DND-41 (cell line): ENCODE data around the gene GPR151.

Experiments used
- ATAC-seq: fragments of 200-7000 bp; cut with Tn5 transposase; 3 replicates; pipeline ENCODE4 v1.9.1; 2021; ENCODE audit warnings: low read depth; ENCODE audit not compliant: insufficient read depth
- DNase-seq: peaks from one replicate; pipeline ENCODE4 v3.0.0-alpha.2; 2020
- H2AFZ ChIP-seq: 2 replicates; pipeline ENCODE4 v1.6.0; 2012; ENCODE audit warnings: low read depth, low read length
- H3K27ac ChIP-seq: 2 replicates; pipeline ENCODE4 v1.5.1; 2012; ENCODE audit warnings: low read length, inconsistent platforms
- H3K27me3 ChIP-seq: fragments of 200-600 bp; sonication (generic); 2 replicates; pipeline ENCODE4 v1.6.0; 2012; ENCODE audit warnings: low read length, mild to moderate bottlenecking, inconsistent platforms; ENCODE audit not compliant: insufficient read depth, poor library complexity
- H3K36me3 ChIP-seq: 2 replicates; pipeline ENCODE4 v1.5.1; 2012; ENCODE audit warnings: low read length, inconsistent platforms; ENCODE audit not compliant: insufficient read depth
- H3K4me1 ChIP-seq: 2 replicates; pipeline ENCODE4 v1.5.1; 2012; ENCODE audit warnings: mild to moderate bottlenecking, low read length; ENCODE audit not compliant: insufficient read depth
- H3K4me2 ChIP-seq: 2 replicates; pipeline ENCODE4 v1.6.0; 2012; ENCODE audit warnings: mild to moderate bottlenecking, moderate library complexity, low read length, inconsistent platforms; ENCODE audit not compliant: insufficient read depth
- H3K4me3 ChIP-seq, 2 experiments: fragments of 200-600 bp in 1 of 2; shearing (Covaris generic) in 1 of 2; 2 replicates each; pipeline ENCODE4 v1.5.1; 2012 to 2016; ENCODE audit warnings: inconsistent platforms in 2 of 2, low read length in 2 of 2, mild to moderate bottlenecking in 2 of 2, low read depth in 1 of 2, moderate library complexity in 1 of 2
- H3K79me2 ChIP-seq: 2 replicates; pipeline ENCODE4 v1.6.0; 2012; ENCODE audit warnings: low read length, inconsistent platforms; ENCODE audit not compliant: insufficient read depth
- H3K9ac ChIP-seq: 2 replicates; pipeline ENCODE4 v1.6.0; 2012; ENCODE audit warnings: low read depth, mild to moderate bottlenecking, inconsistent platforms, low read length, moderate library complexity
- H3K9me3 ChIP-seq: 2 replicates; pipeline ENCODE4 v1.5.1; 2012; ENCODE audit warnings: low read length, moderate library complexity, mild to moderate bottlenecking, inconsistent platforms; ENCODE audit not compliant: insufficient read depth, severe bottlenecking
- H4K20me1 ChIP-seq: 2 replicates; pipeline ENCODE4 v1.6.0; 2012; ENCODE audit warnings: low read length; ENCODE audit not compliant: insufficient read depth
- EZH2 ChIP-seq: IDR thresholded peaks from 3 replicates; pipeline ENCODE4 v1.6.1; 2012; ENCODE audit warnings: borderline replicate concordance, low read depth, mild to moderate bottlenecking, moderate library complexity, low read length, inconsistent platforms; ENCODE audit not compliant: severe bottlenecking
- TF ChIP-seq, protein P1 (sequence below): IDR thresholded peaks from 2 replicates; pipeline ENCODE4 v1.5.1; 2012; ENCODE audit warnings: borderline replicate concordance, low read length, moderate library complexity, mild to moderate bottlenecking; ENCODE audit not compliant: poor library complexity, severe bottlenecking; ENCODE audit errors: extremely low read depth

Gene GPR151

DNA sequence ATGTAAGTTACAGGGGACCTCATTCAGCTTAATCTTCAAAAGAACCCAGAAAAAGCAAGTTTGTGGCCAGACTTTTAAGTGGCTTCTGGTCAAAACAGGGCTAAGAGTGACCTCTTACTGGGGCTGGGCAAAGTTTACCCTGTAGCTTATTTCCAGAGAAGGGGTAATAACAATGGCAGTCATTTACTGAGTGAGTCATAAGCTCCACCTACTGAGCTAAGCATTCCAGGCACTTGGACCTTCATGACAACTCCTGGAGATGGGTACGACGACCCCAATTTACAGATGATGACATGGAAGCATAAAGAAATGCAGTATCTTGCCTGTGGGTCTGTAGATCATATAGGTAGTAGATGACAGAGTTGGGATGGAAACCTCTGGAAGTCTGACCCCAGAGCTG lies 4.7 kb upstream of the GPR151 start:
- Histone ChIP-seq H3K4me1 (no peaks in the 10 kb centered on the region), H3K27ac (no peak overlapping the region), H3K9me3 (no peaks in the 10 kb centered on the region), H4K20me1 (no peaks in the 10 kb centered on the region), H3K79me2 (no peaks in the 10 kb centered on the region), H2AFZ (no peak overlapping the region), H3K4me3 (no peak overlapping the region), H3K27me3 (peaks cover 9% of the 10 kb centered on the region), H3K9ac (no peak overlapping the region), H3K4me2 (no peak overlapping the region), H3K36me3 (no peaks in the 10 kb centered on the region)
- no peak for DNase-seq
- TF ChIP-seq EZH2: no peak
- TF ChIP-seq, protein P1, sequence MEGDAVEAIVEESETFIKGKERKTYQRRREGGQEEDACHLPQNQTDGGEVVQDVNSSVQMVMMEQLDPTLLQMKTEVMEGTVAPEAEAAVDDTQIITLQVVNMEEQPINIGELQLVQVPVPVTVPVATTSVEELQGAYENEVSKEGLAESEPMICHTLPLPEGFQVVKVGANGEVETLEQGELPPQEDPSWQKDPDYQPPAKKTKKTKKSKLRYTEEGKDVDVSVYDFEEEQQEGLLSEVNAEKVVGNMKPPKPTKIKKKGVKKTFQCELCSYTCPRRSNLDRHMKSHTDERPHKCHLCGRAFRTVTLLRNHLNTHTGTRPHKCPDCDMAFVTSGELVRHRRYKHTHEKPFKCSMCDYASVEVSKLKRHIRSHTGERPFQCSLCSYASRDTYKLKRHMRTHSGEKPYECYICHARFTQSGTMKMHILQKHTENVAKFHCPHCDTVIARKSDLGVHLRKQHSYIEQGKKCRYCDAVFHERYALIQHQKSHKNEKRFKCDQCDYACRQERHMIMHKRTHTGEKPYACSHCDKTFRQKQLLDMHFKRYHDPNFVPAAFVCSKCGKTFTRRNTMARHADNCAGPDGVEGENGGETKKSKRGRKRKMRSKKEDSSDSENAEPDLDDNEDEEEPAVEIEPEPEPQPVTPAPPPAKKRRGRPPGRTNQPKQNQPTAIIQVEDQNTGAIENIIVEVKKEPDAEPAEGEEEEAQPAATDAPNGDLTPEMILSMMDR: no peak
- no peak for ATAC-seq

DNA sequence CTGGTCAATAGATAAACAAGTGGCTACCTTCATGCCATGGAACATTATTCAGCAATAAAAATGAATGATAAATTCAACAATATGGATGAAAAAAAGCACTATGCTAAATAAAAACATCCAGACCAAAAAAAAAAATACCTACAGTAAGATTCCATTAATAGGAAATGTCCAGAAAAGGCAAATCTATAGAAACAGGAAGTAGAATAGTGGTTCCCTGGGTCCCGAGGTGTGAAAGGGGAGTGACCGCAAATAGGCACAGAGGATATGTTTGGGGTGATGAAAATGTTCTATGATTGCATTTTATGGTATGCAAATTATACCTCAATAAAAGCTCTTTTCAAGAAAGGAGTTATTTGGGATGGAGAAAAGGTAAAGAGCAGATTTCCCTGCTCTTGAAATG lies 3.6 kb upstream of the GPR151 start:
- H3K27ac ChIP-seq: no peak overlapping the region
- DNase-seq (no peak), ATAC-seq (no peak)
- H3K79me2 ChIP-seq: no peaks in the 10 kb centered on the region
- no peak overlapping the region for H3K9ac ChIP-seq
- TF ChIP-seq EZH2: no peak
- TF ChIP-seq, protein P1: no peak
- no peak overlapping the region for H3K4me3 ChIP-seq
- H3K4me2 ChIP-seq: no peak overlapping the region
- no peaks in the 10 kb centered on the region for H3K4me1 ChIP-seq
- no peaks in the 10 kb centered on the region for H3K9me3 ChIP-seq
- no peak overlapping the region for H2AFZ ChIP-seq
- no peaks in the 10 kb centered on the region for H4K20me1 ChIP-seq
- peaks cover 3% of the 10 kb centered on the region for H3K27me3 ChIP-seq
- H3K36me3 ChIP-seq: no peaks in the 10 kb centered on the region

DNA sequence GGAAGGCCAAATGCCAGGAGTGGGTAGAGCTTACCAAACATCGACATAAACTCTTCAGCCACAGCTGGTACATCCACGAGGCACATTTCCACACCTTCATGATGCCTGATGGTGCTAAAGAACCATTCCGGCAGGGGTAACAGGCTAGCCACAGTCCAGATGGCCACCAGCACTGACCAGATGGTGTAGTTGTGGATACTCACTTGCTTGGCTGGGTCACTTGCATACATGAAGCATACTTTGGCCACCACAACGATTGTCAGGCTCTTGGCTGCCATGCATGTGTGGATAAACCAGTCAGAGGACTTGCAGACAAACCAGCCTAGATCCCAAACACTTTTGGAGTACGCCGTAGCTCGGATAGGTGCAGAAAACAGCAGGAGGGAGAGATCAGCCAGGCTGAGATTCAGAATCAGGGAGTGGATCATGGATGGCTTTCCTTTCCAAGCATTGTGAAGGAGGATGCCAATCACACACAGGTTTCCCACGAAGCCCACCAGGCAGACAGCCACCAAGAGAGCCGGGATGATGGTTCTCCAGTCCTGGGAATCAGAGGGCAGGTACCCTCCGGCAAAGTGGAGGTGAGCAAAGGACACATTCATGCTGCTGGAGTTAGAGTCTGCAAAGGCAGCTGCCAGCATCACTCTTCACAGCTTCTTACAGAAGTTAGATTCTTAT lies 378 bp downstream of the GPR151 start:
- no peak overlapping the region for H3K4me3 ChIP-seq

More for the DNA sequence above, 378 bp downstream of the GPR151 start:
- H3K4me1 ChIP-seq: no peaks in the 10 kb centered on the region
- DNase-seq: no peak
- H4K20me1 ChIP-seq: no peaks in the 10 kb centered on the region
- peak; percentile 18; the same call in 2 of the 3 replicates for ATAC-seq
- no peak overlapping the region for H3K27ac ChIP-seq
- no peak overlapping the region for H3K9ac ChIP-seq
- TF ChIP-seq EZH2: no peak
- TF ChIP-seq, protein P1: no peak
- H3K4me2 ChIP-seq: no peak overlapping the region
- H3K27me3 ChIP-seq: no peaks in the 10 kb centered on the region
- H2AFZ ChIP-seq: no peak overlapping the region
- peaks cover 22% of the 10 kb centered on the region for H3K36me3 ChIP-seq
- H3K9me3 ChIP-seq: no peaks in the 10 kb centered on the region
- H3K79me2 ChIP-seq: no peaks in the 10 kb centered on the region
